A673 (cell line): ENCODE results near the gene KDM4D. TPM values are rescaled to one million over a fixed set of nuclear protein-coding genes. Genes with fewer than 3 reads are reported as not detected.

ENCODE experiments used
- BruUV-seq: library from RNA; stranded (reverse); fragments of 400-500 nt; replicated peaks from 2 replicates; lab custom pipeline; 2021; lab: Mats Ljungman, UMichigan
- CTCF ChIA-PET: fragments of 300-600 bp; sonication (Branson Sonifier 250); formaldehyde crosslinking; loops from one replicate; lab custom pipeline; 2022; ENCODE audit warnings: antibody characterized with exemption; lab: Charles Lee
- POLR2A ChIA-PET: fragments of 300-600 bp; sonication (Branson Sonifier 250); formaldehyde crosslinking; loops from one replicate; lab custom pipeline; 2022; ENCODE audit warnings: antibody characterized with exemption; ENCODE audit not compliant: low non-redundant PET; lab: Charles Lee
- DNase-seq: peaks from one replicate; pipeline ENCODE4 v3.0.0-alpha.2; 2015; ENCODE audit warnings: low spot score
- H3K27ac ChIP-seq: fragments of 200-600 bp; sonication (generic); 2 replicates; pipeline ENCODE4 v1.5.1; 2016; ENCODE audit warnings: mixed run types, low read depth, mild to moderate bottlenecking, mixed read lengths, antibody characterized with exemption, low read length; ENCODE audit not compliant: poor library complexity, severe bottlenecking
- H3K27me3 ChIP-seq: fragments of 200-600 bp; sonication (generic); replicated peaks from 2 replicates; pipeline ENCODE4 v1.6.1; 2017; ENCODE audit warnings: mixed run types, low read depth, mild to moderate bottlenecking, mixed read lengths, antibody characterized with exemption, low read length; ENCODE audit not compliant: insufficient read depth, poor library complexity
- H3K36me3 ChIP-seq: fragments of 200-600 bp; sonication (generic); 2 replicates; pipeline ENCODE4 v1.6.1; 2016; ENCODE audit warnings: mixed run types, mild to moderate bottlenecking, mixed read lengths, antibody characterized with exemption, low read length; ENCODE audit not compliant: insufficient read depth, poor library complexity, severe bottlenecking
- H3K4me1 ChIP-seq: fragments of 200-600 bp; sonication (generic); 2 replicates; pipeline ENCODE4 v1.6.1; 2017; ENCODE audit warnings: mixed run types, mild to moderate bottlenecking, mixed read lengths, antibody characterized with exemption, low read length; ENCODE audit not compliant: insufficient read depth, poor library complexity, severe bottlenecking
- H3K4me3 ChIP-seq: fragments of 200-600 bp; sonication (generic); 2 replicates; pipeline ENCODE4 v1.5.1; 2016; ENCODE audit warnings: low read depth, mixed run types, mild to moderate bottlenecking, mixed read lengths, low read length; ENCODE audit not compliant: poor library complexity, severe bottlenecking
- H3K9me3 ChIP-seq: fragments of 200-600 bp; sonication (generic); 2 replicates; pipeline ENCODE4 v1.6.1; 2016; ENCODE audit warnings: mixed run types, low read depth, mild to moderate bottlenecking, mixed read lengths, antibody characterized with exemption, low read length; ENCODE audit not compliant: poor library complexity, severe bottlenecking
- CTCF ChIP-seq: fragments of 300-800, 200-600 bp; sonication (generic); conservative IDR thresholded peaks from 2 replicates; pipeline ENCODE4 v1.5.1; 2017; ENCODE audit warnings: low read depth, mild to moderate bottlenecking, antibody characterized with exemption, low read length, moderate library complexity, mixed read lengths
- EZH2 ChIP-seq: fragments of 200-600 bp; sonication (generic); IDR thresholded peaks from 2 replicates; pipeline ENCODE4 v1.6.1; 2017; ENCODE audit warnings: borderline replicate concordance, low read depth, mild to moderate bottlenecking, mixed read lengths, antibody characterized with exemption, low read length; ENCODE audit not compliant: poor library complexity, severe bottlenecking
- intact Hi-C: fragments of 100-400 bp; cut with micrococcal nuclease; formaldehyde crosslinking; loops from one replicate; pipeline ENCODE4 v1.10.0; 2022; ENCODE audit not compliant: unreplicated experiment
- total RNA-seq: library from RNA; stranded (reverse); gene quantifications from 2 replicates; pipeline ENCODE4 v1.2.3, GENCODE V29; 2021

The KDM4D gene
- total RNA-seq, 1 experiment from 2014 or later: 3.0 TPM

GRCh38 chr11:94925422-94926270 is 47.9 kb upstream of the KDM4D start:
- H3K4me3 ChIP-seq: no peak overlapping the region
- H3K27ac ChIP-seq: peak overlapping the region; percentile 60
- H3K9me3 ChIP-seq: no peaks in the 10 kb centered on the region
- no peaks in the 10 kb centered on the region for H3K27me3 ChIP-seq
- intact Hi-C loops: no loop called here
- CTCF ChIA-PET: interaction anchor here (0.6 to 0.9 kb wide), 2 partner anchors 9 to 302 kb away, joined by 3 to 4 read pairs; no protein-coding TSS in a partner anchor
- peaks cover 34% of the 10 kb centered on the region for H3K4me1 ChIP-seq
- TF ChIP-seq EZH2 (no peak), CTCF (no peak)
- BruUV-seq: no TSS peak
- POLR2A ChIA-PET: no interaction called here
- no peaks in the 10 kb centered on the region for H3K36me3 ChIP-seq
- DNase-seq: peak; percentile 42

GRCh38 chr11:94926271-94926625 is 47.3 kb upstream of the KDM4D start:
- H3K4me1 ChIP-seq: peaks cover 34% of the 10 kb centered on the region
- H3K27ac ChIP-seq: peak overlapping the region; percentile 60
- no peak for DNase-seq
- TF ChIP-seq CTCF: no peak
- TF ChIP-seq EZH2: no peak
- H3K36me3 ChIP-seq: no peaks in the 10 kb centered on the region
- POLR2A ChIA-PET: no interaction called here
- no peaks in the 10 kb centered on the region for H3K27me3 ChIP-seq
- CTCF ChIA-PET: interaction anchor here (0.6 to 0.9 kb wide), 2 partner anchors 8 to 303 kb away, joined by 3 to 4 read pairs; no protein-coding TSS in a partner anchor
- intact Hi-C loops: no loop called here
- no TSS peak for BruUV-seq
- H3K9me3 ChIP-seq: no peaks in the 10 kb centered on the region
- no peak overlapping the region for H3K4me3 ChIP-seq

- intact Hi-C loops: no loop called here
- no peak for TF ChIP-seq CTCF
- TF ChIP-seq EZH2: no peak
- no peaks in the 10 kb centered on the region for H3K27me3 ChIP-seq
- H3K36me3 ChIP-seq: no peaks in the 10 kb centered on the region
- no TSS peak for BruUV-seq
- peaks cover 34% of the 10 kb centered on the region for H3K4me1 ChIP-seq
- H3K9me3 ChIP-seq: no peaks in the 10 kb centered on the region
- ChIA-PET POLR2A (no interaction called here), CTCF (interaction anchor here (0.6 to 0.9 kb wide), 2 partner anchors 8 to 303 kb away, joined by 3 to 4 read pairs; no protein-coding TSS in a partner anchor)
- peak; percentile 51 for DNase-seq
- H3K27ac ChIP-seq: peak overlapping the region; percentile 39
- H3K4me3 ChIP-seq: no peak overlapping the region
Observed at GRCh38 chr11:94926698-94927237, 46.7 kb upstream of the KDM4D start.
